HG03108 (cell line): ENCODE results near the gene OTOF.

Source experiments
- ATAC-seq: cut with Tn5 transposase; IDR thresholded peaks from one replicate; pipeline ENCODE4 v1.9.1; 2021; ENCODE audit warnings: moderate library complexity; ENCODE audit not compliant: unreplicated experiment

The OTOF gene

GRCh38 chr2:26477911-26478253 lies at the start of gene OTOF:
TSS of gene OTOF (minus strand) at chr2:26478124.
- ATAC-seq = no peak

DNA sequence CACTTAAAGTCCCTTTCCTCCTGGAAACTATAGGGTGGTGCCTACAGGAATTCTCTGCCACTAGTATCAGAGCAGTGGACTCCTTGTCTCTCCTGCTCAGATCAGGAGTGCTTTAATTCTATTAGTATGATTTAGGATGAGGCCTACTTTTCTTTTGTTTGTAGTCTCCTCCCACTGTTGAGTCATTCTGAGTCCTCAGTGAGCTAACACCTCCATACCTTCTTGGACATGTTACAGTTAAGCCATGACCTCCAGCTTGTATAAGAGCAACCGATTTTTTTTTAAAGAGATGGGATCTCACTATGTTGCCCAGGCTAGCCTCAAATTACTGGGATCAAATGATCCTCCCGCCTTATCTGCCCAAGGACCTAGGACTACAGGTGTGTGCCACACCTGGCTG lies 48.7 kb upstream of the OTOF start:
- no peak for ATAC-seq

DNA sequence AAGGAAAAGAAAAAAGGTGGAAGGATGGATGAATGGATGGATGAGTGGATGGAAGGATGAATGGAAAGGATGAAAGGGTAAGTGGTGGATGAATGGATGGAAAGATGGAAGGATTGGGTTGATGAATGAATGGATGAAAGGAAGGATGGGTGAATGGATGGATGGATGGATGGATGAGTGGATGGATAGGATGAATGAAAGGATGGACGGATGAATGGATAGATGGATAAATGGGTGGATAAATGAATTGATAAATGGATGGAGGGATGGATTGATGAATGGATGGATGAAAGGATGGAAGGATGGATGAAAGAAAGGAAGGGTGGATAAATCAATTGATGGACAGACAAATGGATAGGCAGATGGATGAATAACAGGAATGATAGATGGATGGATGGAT lies 48.2 kb upstream of the OTOF start:
- ATAC-seq = no peak

DNA sequence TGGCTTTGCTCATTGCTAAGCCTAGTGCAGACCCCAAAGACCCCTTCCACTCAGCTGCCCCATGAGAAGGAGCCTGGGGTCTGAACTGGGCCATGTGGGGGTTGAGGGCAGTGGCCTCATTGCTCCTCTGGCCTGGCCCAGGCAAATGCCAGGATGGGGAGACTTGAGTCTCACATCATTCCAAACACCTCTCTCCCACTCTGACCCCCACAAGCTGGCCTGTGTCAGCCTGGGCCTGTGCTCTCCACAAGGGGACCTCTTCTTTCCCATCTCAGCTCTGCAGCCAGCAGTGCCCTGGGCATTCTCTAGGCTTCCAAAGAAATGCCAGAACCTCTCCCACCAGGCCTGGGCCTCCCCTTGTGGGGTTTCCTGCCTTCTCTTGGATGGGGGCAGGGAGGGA lies 45.8 kb upstream of the OTOF start:
- ATAC-seq = no peak

DNA sequence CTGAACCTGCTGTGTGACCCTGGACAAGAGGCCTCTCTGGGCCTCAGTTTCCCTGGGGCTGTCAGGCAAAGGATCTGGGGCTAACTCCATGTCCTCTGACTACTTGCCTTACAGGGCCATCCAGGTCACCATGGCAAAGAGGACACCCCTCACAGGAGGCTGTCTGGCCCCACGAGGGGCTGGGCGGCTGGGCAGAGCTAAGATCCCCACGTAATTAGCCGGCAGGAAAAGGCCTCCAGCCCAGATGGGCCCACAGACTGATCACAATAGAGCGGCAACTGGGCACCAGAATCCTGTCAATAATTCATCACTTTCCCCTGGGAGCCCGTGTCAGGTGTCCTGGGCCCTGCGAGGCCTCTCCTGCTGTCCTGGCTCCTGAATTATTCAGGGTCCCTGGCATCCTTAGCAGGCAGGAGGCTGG lies 44.8 kb upstream of the OTOF start:
- no peak for ATAC-seq

DNA sequence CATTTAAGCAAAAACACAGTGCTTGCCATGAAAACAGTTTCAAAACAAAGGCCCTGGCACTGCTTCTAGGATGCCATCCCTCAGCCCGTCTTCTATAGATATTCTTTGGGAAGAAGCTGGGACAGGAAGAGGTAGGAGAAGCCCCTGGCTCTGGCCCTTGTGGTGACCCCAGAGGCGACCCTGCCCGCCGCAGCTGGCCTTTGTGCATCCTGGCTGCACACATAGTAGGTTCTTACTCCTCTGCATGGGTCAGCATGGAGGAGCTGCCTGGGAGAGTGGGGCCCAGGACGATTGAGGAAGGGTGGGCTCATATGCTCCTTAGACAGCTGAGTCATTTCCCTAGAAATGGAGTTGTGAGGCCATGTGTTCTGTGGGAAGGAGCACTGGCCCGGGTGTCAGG lies 44.4 kb upstream of the OTOF start:
- no peak for ATAC-seq

DNA sequence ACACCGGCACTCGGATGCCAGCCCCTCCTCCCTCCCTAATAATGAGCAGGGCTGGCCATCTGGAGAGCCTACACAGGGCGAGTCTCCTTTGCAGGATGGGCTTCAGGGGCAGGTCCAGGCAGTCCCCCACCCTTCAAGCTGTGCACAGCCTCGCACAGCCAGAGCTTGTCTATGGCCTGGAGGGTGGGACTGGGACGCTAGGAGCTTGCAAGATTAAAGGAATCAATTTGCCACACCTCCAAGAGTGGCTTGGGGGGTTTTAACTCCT lies 43.9 kb upstream of the OTOF start:
- ATAC-seq = no peak

GRCh38 chr2:26521054-26521912 lies 43.4 kb upstream of the OTOF start:
- no peak for ATAC-seq

DNA sequence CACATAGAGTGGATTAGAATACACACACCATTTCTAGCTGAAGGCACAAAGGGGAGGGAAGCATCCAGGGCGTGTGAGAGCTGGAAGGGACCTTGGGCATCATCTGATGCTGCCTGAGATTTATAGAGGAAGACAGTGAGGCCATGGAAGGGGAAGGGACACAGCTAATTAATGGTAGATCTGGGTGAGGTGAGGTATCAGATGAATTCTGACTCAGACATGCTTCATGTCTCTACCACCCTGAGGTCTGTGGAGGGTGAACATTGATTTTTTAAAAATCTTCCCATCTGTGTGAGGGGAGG lies 42.2 kb upstream of the OTOF start:
- no peak for ATAC-seq

- ATAC-seq = no peak
Measured at GRCh38 chr2:26519396-26520147, 41.6 kb upstream of the OTOF start.

- ATAC-seq = no peak
Measured at GRCh38 chr2:26516781-26517180, 38.9 kb upstream of the OTOF start.

DNA sequence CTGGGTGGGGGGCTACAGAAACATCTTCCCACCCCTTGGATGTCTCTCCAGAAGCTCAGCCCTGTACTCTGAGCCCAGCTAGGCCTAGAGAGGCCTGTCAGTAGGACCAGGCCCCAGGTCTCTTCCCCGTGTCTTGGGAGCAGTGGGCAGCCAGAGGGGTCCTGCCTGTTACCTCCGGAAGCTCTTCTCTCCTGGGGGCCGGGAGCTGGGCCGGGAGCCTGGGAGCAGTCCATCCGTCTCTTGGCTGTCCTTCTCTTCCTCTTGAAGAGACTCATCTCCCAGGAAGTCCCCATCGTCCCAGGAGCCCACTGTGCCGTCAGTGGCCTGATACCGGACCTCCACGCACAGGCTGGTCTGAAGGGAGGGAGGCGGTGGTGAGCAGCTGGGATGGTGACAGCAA lies 38.3 kb upstream of the OTOF start:
- no peak for ATAC-seq

GRCh38 chr2:26515771-26516170 lies 37.8 kb upstream of the OTOF start:
- ATAC-seq = no peak

DNA sequence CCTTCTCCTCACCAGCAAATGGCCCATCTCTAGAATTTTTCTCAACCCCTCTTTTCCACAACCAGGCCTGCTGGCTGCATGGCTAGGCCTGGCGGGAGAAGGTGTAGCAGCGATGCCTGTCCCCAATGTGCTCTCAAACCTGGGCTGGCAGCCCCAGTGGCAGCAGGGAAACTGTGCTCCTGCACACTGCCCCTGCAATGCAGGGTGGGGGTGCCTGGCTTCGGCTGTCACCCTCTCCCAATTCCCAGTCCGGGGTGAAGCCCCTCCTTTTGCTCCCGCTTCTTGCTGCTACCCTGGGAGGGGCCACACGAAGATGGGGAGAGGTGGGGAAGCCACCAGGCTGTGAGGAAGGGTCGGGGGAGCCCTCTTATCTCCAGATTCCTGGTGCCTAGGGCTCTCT lies 36.1 kb upstream of the OTOF start:
- ATAC-seq = no peak

DNA sequence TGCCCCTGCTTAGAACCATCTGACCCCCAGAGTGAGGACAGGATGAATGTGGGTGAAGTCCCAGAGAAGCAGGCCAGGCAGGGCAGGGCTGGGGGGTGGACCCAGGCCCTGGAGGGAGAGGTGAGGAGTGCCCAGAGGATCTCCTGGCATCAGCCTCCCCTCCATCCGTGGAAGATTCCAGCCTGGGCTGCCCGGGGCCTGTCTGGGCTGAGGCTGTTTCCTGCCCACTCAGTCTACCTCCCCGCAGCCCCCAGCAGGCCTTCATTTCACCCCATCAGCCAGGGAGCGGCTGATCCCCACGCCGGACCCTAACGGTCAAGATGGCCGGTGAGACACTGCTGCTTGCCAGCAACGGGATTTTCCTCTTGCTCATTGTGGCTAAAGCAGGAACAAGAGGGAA lies 35.3 kb upstream of the OTOF start:
- ATAC-seq = no peak

DNA sequence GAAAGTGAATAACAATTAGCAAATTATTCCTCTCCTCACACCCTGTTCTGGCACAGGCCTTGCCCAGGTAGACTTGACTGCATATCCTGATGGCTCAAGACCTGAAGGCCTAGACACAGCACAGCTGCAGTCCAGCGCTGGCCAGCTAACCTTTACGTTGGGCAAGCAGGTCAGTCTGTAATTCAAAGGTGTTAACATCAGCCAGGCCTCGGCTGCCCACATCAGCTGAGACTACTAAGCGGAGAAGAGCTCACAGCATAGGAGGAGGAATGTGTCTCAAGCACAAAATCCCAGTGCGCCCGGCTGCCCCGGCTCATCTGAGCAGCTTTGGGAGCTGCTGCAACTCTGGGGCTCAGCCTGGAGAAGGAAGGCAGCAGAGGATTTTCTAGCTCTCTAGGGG lies 33.5 kb upstream of the OTOF start:
- no peak for ATAC-seq

DNA sequence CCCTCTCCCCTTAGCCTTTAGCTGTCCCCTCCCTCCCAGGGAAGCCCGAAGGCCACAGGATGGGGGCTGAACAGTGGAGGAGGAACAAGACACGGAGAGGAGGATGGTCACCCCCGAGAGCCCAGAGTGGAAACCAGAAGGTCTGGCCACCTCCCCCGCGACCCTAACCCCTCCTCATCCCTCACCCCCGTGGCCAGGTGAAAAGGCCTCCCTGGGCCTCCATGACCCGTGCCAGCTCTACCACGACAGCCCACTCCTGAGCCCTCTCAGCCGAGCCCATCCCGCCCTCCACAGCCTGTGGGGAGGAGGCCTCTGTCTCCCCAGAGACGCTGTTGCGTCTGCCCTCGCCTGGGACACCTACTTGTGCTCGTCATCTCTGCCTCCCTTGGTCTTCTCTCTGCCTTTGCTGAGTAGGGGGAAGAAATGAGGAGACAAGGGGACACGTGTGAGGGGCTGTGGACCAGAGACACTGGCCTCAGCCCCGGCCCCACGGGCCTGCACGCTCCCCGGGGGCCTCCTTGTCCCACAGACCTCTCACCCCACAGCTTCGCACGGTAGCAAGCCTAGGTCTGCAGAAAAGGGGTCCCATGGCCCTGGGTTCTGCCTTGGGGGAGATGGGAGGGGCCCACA lies 32.5 kb upstream of the OTOF start:
- no peak for ATAC-seq

DNA sequence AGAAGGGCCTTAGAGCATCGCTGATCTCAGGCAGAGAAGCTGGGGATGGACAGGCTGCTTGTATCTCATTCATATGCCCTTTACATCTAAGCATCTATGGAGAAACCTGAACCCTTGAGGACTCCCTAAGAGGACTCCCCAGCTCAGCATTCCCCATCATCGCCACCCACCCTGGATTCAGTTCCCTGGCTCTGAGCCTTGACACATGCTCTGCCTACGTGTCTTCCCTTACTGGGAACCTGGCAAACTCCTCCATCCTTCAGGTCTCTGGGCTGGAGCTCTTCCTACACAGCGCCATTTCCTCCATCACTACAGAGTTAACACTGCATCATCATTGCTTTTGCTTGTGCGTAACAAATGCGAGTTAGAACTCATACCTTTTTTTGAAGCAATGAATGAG lies 31.2 kb upstream of the OTOF start:
- ATAC-seq = no peak

DNA sequence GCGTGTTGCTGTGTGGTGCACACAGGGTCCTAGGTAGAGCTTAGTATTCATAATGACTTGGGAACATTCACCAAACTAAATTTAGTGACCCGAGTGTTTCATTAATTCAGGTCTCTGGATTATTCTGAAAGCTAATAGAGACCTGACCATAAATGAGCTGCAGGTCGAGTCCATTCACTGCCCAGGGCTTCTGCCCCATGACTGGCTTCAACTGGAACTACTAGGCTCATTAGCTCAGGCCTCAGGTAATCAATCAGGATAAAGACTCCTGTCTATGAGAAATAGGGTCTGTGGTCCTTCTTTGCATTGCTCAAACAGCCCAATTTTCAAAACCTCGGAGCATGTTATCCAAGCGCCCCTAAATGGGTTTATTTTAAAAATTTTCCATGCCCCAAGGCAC lies 30.0 kb upstream of the OTOF start:
- no peak for ATAC-seq

- no peak for ATAC-seq
Measured at GRCh38 chr2:26507088-26507487, 29.2 kb upstream of the OTOF start.

GRCh38 chr2:26506279-26506678 lies 28.4 kb upstream of the OTOF start:
- ATAC-seq = no peak

- no peak for ATAC-seq
Measured at GRCh38 chr2:26504002-26504401, 26.1 kb upstream of the OTOF start.
